C4-2B (cell line): Measurements from ENCODE around the gene VPS35L.

Experiments used
- CTCF ChIP-seq: fragments of 450-650 bp; conservative IDR thresholded peaks from 2 replicates; pipeline ENCODE4 v1.5.1; 2017; ENCODE audit warnings: mild to moderate bottlenecking
- ZFX ChIP-seq: fragments of 450-650 bp; IDR thresholded peaks from 2 replicates; pipeline ENCODE4 v1.6.1; 2017

GRCh38 chr16:19655242-19655777 lies 99.8 kb downstream of the VPS35L start:
- TF ChIP-seq CTCF (no peak), ZFX (no peak)
